Fibroblast of skin of scalp (primary cell): Measurements from ENCODE around the gene TRERF1.

Experiments
- DNase-seq: peaks from one replicate; pipeline ENCODE4 v3.0.0-alpha.2; 2013

The TRERF1 gene

GRCh38 chr6:42179261-42179944, 272.3 kb downstream of the TRERF1 start:
- no peak for DNase-seq

GRCh38 chr6:42177514-42178364, 274.0 kb downstream of the TRERF1 start:
- no peak for DNase-seq

GRCh38 chr6:42176981-42177380, 274.7 kb downstream of the TRERF1 start:
- DNase-seq, result no peak

GRCh38 chr6:42175860-42176259, 275.9 kb downstream of the TRERF1 start:
- DNase-seq, result no peak
